Superior temporal gyrus (tissue), 1 donor: ENCODE results near the gene OSTC.
A peak's percentile ranks its signal among the peaks of the same experiment; 100 is the strongest.

Source experiments
- DNase-seq: peaks from one replicate; pipeline ENCODE4 v3.0.0-alpha.2; 2016; ENCODE audit errors: extremely low spot score

The OSTC gene

GRCh38 chr4:108650212-108651013, at the start of gene OSTC:
TSS of gene OSTC (plus strand) at chr4:108650599. CDS start at chr4:108650656, 57 bp downstream.
- DNase-seq: peak; percentile 99

DNA sequence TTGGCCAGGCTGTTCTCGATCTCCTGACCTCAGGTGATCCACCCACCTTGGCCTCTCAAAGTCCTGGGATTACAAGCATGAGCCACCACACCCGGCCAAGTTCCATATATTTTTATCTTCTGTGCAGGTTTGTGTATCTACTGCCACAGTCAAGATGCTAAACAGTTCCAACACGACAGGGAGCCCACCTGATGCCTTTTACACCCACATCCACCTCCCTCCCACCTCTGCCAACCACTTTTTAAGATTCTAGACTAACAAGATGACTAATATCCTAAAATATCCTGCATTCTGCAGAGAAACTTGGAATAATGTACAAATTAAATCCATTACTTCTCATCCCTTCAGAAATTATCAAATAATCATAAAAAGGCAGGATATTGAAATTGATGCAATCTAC, 49.3 kb upstream of the OSTC start:
- DNase-seq: no peak

- DNase-seq: no peak
Observed at GRCh38 chr4:108601532-108601931, 48.9 kb upstream of the OSTC start.

- DNase-seq: no peak
Observed at GRCh38 chr4:108602163-108602562, 48.2 kb upstream of the OSTC start.

- no peak for DNase-seq
Observed at GRCh38 chr4:108607079-108607815, 43.2 kb upstream of the OSTC start.

DNA sequence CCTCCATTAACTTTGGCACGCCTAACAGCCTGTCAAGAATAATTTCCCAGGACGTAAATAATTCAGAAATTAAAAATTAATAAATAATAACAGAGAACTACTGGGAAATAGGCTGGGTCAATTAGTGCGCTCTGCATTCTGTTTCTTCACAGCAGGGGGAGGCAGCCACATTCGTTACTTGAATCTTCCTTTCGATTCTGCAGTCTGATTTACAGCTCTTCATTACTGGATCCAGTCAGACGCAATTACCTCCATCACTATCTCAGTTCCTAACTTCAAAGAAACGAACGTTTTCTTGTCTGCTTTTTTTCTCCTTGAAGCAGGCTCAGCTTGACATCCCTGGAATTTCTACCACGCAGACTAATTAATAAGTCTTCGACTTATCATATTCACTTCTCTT, 39.0 kb upstream of the OSTC start:
- peak; percentile 53 for DNase-seq

GRCh38 chr4:108612365-108612764, 38.0 kb upstream of the OSTC start:
- no peak for DNase-seq

DNA sequence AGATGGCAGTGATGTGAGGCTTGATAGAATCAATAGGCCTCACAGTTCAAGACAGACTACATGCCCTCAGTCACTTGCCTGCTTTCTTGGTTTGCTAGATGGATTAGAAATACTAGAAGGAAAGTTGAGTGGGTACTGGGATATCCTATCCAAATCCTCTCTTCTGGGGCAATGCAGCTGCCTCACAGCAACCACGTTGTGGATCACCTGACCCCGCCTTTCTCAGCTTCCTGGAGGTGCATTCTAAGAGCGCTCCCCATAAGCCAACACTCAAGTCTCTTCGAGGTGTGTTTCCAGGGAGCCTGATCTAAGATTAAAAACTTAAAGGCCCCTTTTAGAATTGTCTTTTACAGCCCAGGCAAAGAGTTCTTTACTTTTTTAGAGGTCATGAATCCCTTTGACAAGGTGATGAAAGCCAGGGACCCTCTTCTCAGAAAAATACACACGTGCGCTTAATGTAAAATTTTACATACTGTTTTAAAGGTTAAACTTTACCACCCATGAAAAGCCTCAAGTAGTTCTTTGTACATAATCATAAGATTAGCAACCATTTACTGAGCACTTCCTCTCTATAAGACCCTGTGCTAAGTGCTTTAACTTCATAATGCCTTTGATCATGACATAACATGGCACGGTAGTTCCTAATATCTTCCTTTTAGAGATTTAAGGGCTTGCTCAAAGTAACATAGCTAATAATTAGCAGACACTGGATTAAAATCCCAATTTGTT, 30.9 kb upstream of the OSTC start:
- no peak for DNase-seq

GRCh38 chr4:108620101-108620932, 30.1 kb upstream of the OSTC start, which contains the start of gene RPL34:
TSS of gene RPL34 (plus strand) at chr4:108620576. CDS start at chr4:108621960, 1,384 bp downstream.
- peak; percentile 100 for DNase-seq

DNA sequence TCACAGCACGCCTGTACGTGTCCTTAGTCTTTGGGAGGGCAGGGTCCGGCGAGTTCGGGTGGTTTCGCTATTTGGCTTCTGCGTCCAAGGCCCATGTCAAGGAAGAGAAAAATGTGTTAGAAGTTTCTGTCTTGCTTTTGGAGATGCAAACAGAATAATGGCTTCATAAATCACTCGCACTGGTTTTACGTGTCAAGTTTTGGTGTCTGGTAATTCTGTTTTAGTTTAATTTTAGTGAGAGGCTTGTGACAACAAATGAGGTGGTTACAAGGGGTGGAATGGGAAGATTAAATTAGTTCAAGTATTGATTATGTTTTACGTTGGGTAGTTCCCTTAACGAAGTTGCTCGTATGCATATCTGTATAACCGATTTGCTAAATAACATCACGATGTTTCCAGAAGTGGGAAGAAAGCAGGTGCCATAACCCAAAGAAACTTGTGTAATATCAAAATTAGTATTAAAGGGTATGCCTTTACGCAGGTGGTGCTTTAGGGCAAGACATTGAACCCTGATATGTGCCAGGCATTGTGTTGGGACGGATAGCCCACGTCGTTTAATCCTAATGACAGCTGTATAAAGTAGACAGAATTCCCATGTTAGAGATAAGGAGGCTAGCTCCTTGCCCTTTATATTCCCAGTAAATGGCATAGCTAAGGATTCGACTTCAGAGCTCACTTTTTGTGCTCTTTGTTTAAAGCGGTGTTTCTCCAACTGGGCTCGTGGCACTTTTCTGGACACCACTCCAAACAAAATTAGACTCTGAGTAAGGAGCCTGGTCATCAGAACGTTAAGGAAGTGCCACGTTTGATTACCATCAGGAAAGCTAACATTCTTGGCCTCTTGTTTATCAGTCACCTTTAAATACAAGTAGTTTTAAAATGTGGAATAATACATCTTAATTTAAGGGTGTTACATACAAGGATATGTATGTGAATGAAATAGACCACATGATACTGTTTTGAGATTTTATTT, 29.2 kb upstream of the OSTC start:
- DNase-seq: no peak

- DNase-seq: no peak
Observed at GRCh38 chr4:108622022-108622421, 28.4 kb upstream of the OSTC start.

- DNase-seq: no peak
Observed at GRCh38 chr4:108622828-108623227, 27.6 kb upstream of the OSTC start.

- no peak for DNase-seq
Observed at GRCh38 chr4:108624263-108625056, 25.9 kb upstream of the OSTC start.

DNA sequence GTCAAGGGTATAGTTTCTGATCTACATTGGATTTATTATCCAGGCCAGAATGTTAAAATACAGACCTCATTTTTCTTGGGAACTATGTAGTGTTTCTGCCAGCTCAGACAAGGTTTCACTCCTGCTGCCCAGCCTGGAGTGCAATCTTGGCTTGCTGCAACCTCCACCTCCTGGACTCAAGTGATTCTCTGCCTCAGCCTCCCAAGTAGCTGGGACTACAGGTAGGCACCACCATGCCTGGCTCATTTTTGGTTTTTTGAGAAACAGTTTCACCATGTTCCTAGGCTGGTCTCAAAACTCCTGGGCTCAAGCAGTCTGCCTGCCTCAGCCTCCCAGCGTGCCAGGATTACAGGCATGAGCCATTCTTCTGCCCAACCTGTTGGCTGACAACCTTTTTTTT, 24.3 kb upstream of the OSTC start:
- DNase-seq: no peak

DNA sequence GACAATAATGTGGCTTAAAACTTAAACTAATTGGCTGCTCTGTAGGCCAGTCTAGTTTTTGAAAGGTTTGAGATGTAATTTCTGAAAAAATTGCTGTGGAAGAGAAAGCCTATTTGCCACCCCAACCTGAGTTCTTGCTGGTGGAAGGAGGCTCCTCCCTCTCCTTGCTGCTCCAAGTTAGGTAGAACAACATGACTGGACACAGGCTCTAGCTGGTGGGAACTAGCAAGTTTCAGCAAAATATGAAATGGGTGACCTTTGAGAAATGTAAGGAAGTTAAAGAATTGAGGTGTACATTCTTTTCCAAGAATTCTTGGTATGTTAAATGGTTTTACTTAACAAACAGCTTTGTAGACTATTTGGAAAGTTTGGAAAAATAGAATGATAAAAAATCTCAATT, 22.0 kb upstream of the OSTC start:
- DNase-seq: no peak

DNA sequence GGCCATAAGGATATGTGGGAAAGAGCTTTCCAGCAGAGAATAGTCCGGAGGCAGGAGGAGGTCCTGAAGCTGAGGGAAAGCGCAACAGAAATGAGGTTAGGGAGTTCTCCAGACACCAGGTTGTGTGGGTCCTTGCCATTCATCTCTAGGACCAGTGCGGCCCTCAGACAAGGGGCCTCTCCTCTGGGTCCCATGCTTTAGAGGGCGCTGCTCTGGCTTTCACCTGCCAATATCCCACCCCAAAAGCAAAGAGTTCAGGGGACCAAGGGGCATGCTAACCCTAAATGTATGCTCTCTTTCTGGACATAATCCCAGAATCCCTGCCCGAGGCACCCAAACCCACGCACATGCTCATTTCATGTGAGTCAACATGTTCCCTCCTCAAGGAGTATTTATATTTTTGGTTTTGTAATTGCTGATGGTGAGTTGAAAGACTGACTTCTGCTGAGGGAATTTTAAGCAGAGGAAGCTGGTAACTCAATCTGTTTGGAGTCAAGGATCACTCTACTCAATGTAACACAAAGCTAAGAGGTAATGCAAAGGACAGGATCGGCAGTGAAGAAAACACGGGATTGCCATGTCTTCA, 15.2 kb upstream of the OSTC start:
- no peak for DNase-seq

- DNase-seq: no peak
Observed at GRCh38 chr4:108636246-108636645, 14.2 kb upstream of the OSTC start.

GRCh38 chr4:108637856-108638255, 12.5 kb upstream of the OSTC start:
- DNase-seq: no peak

- DNase-seq: no peak
Observed at GRCh38 chr4:108644237-108644636, 6.2 kb upstream of the OSTC start.
